HepG2 (cell line): ENCODE results near the gene ALCAM.

Experiments
- EZH2 ChIP-seq: conservative IDR thresholded peaks from 2 replicates; pipeline ENCODE4 v1.6.1; 2012; ENCODE audit warnings: mild to moderate bottlenecking, low read depth, low read length, moderate library complexity
- REL ChIP-seq: sonication (generic); formaldehyde crosslinking; conservative IDR thresholded peaks from 2 replicates; pipeline ENCODE4 v1.8.0; 2022; ENCODE audit warnings: mild to moderate bottlenecking, missing genetic modification reagents, moderate library complexity
- SIN3B ChIP-seq: fragments of 150-350 bp; IDR thresholded peaks from 2 replicates; pipeline ENCODE4 v1.6.1; 2014; ENCODE audit warnings: low read length
- ZFP62 ChIP-seq: sonication (generic); formaldehyde crosslinking; IDR thresholded peaks from 2 replicates; pipeline ENCODE4 v1.4.0; 2020; ENCODE audit warnings: missing genetic modification reagents
- ZNF3 ChIP-seq: IDR thresholded peaks from 2 replicates; pipeline ENCODE4 v1.7.0; 2017; ENCODE audit warnings: inconsistent platforms

GRCh38 chr3:105348307-105348706, 18.4 kb upstream of the ALCAM start:
- TF ChIP-seq REL (CRISPR knock-in tag) (no peak), ZFP62 (CRISPR knock-in tag) (no peak), EZH2 (no peak), SIN3B (no peak), ZNF3 (CRISPR knock-in tag) (no peak)
